Heart left ventricle (tissue), 16 donors: ENCODE results near the gene MTIF2. TPM values are rescaled to one million over a fixed set of nuclear protein-coding genes. Genes with fewer than 3 reads are reported as not detected.
"Not testable (repeated sequence)": the region's sequence is repeated elsewhere in the genome, so short reads cannot be mapped to it uniquely, and the experiment has no call there.

Experiments
- ATAC-seq, 4 donors: fragments of 200-7000 bp; cut with Tn5 transposase; one replicate each; pipeline ENCODE4 v1.9.1; 2020 to 2022; ENCODE audit warnings: moderate library complexity in 4 of 4, mild to moderate bottlenecking in 3 of 4, moderate number of reproducible peaks in 1 of 4
- DNase-seq, 5 donors: peaks; one replicate each; pipeline ENCODE4 v3.0.0-alpha.2; 2020
- H3K27ac ChIP-seq, 12 donors: fragments of 200-600 bp; sonication (generic) in 4 of 12; one replicate each; pipeline versions ENCODE4 v1.5.0 to v1.8.0; 2016 to 2022; ENCODE audit warnings: mild to moderate bottlenecking in 2 of 12
- H3K27me3 ChIP-seq, 9 donors: fragments of 200-600 bp; sonication (generic) in 2 of 9; one replicate each; pipeline versions ENCODE4 v1.5.1 to v1.8.0; 2016 to 2022; ENCODE audit warnings: mild to moderate bottlenecking in 3 of 9
- H3K36me3 ChIP-seq, 9 donors: fragments of 200-600 bp; sonication (generic) in 2 of 9; one replicate each; pipeline versions ENCODE4 v1.5.0 to v1.8.0; 2018 to 2022; ENCODE audit warnings: mild to moderate bottlenecking in 2 of 9
- H3K4me1 ChIP-seq, 12 donors: fragments of 200-600 bp; sonication (generic) in 4 of 12; one replicate each; pipeline versions ENCODE4 v1.5.0 to v1.8.0; 2016 to 2022; ENCODE audit warnings: mild to moderate bottlenecking in 3 of 12
- H3K4me3 ChIP-seq, 12 donors: fragments of 200-600 bp; sonication (generic) in 4 of 12; one replicate each; pipeline versions ENCODE4 v1.5.0 to v1.8.0; 2017 to 2022; ENCODE audit warnings: mild to moderate bottlenecking in 9 of 12, moderate library complexity in 4 of 12
- H3K9me3 ChIP-seq, 12 donors: fragments of 200-600 bp; sonication (generic) in 4 of 12; one replicate each; pipeline versions ENCODE4 v1.5.0 to v1.8.0; 2016 to 2022; ENCODE audit warnings: mild to moderate bottlenecking in 1 of 12
- CTCF ChIP-seq, 12 donors: fragments of 200-600 bp; sonication (generic) in 4 of 12; IDR thresholded peaks; one replicate each; pipeline versions ENCODE4 v1.5.0 to v1.8.0; 2018 to 2022; ENCODE audit warnings: antibody characterized with exemption in 12 of 12, mild to moderate bottlenecking in 5 of 12
- POLR2A ChIP-seq, 2 donors: fragments of 450-650 bp; IDR thresholded peaks; one replicate each; pipeline ENCODE4 v1.6.1; 2017; ENCODE audit warnings: antibody characterized with exemption in 2 of 2, mild to moderate bottlenecking in 2 of 2, moderate library complexity in 2 of 2
- WGBS, 4 donors: extraction: QIAGEN DNeasy Blood & Tissue Kit in 2 of 4; methylation state at CpG; one replicate each; pipeline versions ENCODE4 v1.1.5 to v1.1.7; 2013 to 2018; 5-methylcytosine and 5-hydroxymethylcytosine counted together
- intact Hi-C, 10 donors: fragments of 100-400 bp; cut with DNase I; formaldehyde crosslinking; loops; one replicate each; pipeline versions ENCODE4 v1.11.1 to v1.14.2; 2022
- polyA plus RNA-seq, 2 donors: library from polyadenylated mRNA; stranded (reverse); fragments of 200-250 nt; gene quantifications; one replicate each; pipeline ENCODE4 v1.2.3, GENCODE V29; 2013
- total RNA-seq, 9 donors: library from RNA; depleted of rRNA in 2 of 9; stranded (reverse); fragments of >200 nt in 2 of 9; fragmentation: NEBNext Ultra II Directional in 3 of 9; extraction: Animal tissue kit (Norgen Biotek cat#: 25700) in 3 of 9; gene quantifications; one replicate each; pipeline versions ENCODE4 v1.1.0 to v1.2.4, GENCODE V29; 2016 to 2023
- donor health status: ischemic (EF 13 %, LVEDD 7.1; RV severe dilation, severe dysfunction).
- donor health status: healthy with polysubstance abuse.
- donor health status: DM: no; HTN: yes; CAD: no.
- donor health status: DM: no; HTN: no; CAD: no.
- donor health status: ischemic (EF 25% LVEDD 6.9; RV normal size, moderate dysfunction).
- donor health status: ischemic (EF 25% LVEDD 5.7; RV mildly dilated, moderate dysfunction).
- donor health status: healthy.
- donor health status: DM: yes; HTN: yes; CAD: no.
- donor health status: ischemic (EF 35%, LVEDD 5.7; RV mildly dilated, moderate dysfunction).
- donor health status: nonischemic (EF 11% LVEDD 7.7; RV severe dilation, severe dysfunction).
- donor health status: DM: yes; HTN: yes; CAD: no.
- donor health status: PGD.
- donor health status: ischemic (EF 29% LVEDD 5.4; RV normal size, mild dysfunction).
- donor health status: nonischemic (EF 23%, LVEDD 6.1; RV moderate dilation, normal function).

Gene MTIF2
- total and polyA plus RNA-seq, 11 donors = 29.9 to 54.7 (median 45.5) TPM

- DNase-seq = no peak
- WGBS, 4 donors = 95 to 100% (median 98%) methylated on average over 3 of the region's 3 CpGs
- ATAC-seq = no peak
- no peaks in the 10 kb centered on the region for H3K27me3 ChIP-seq
- H3K9me3 ChIP-seq = no peaks in the 10 kb centered on the region
- H3K4me3 ChIP-seq = no peak overlapping the region
- H3K27ac ChIP-seq = no peak overlapping the region
- H3K4me1 ChIP-seq = peaks cover 0 to 47% (median 18%) of the 10 kb centered on the region in 12 donors
- no peak for TF ChIP-seq CTCF (IDR thresholded peaks at IDR 0.05)
- TF ChIP-seq POLR2A (IDR thresholded peaks at IDR 0.05) = no peak
- intact Hi-C loops = loop anchor here in 3 of 10 donors (5.0 kb wide), 2 partner anchors 37 to 187 kb away; partner anchors contain the start of genes MTIF2 (in 2 of the 3) and CCDC88A (in 1 of the 3)
- H3K36me3 ChIP-seq = peaks cover 0 to 22% (median 21%) of the 10 kb centered on the region in 9 donors
Observed at GRCh38 chr2:55230551-55230950, 38.5 kb downstream of the MTIF2 start.

GRCh38 chr2:55229221-55229620, 39.8 kb downstream of the MTIF2 start:
- Histone ChIP-seq H3K4me1 (peaks cover 0 to 39% (median 15%) of the 10 kb centered on the region in 12 donors), H3K9me3 (no peaks in the 10 kb centered on the region), H3K27ac (no peak overlapping the region), H3K36me3 (peaks cover 0 to 9% (median 8%) of the 10 kb centered on the region in 9 donors), H3K27me3 (no peaks in the 10 kb centered on the region), H3K4me3 (no peak overlapping the region)
- 68 to 89% (median 85%) methylated on average over 2 of the region's 2 CpGs for WGBS, 4 donors
- intact Hi-C loops = no loop called here
- ATAC-seq (no peak), DNase-seq (no peak)
- TF ChIP-seq CTCF (IDR thresholded peaks at IDR 0.05) (no peak), POLR2A (IDR thresholded peaks at IDR 0.05) (no peak)

GRCh38 chr2:55228226-55228563, 40.8 kb downstream of the MTIF2 start:
- ATAC-seq (no peak), DNase-seq (no peak)
- H3K27ac ChIP-seq = peak overlapping the region in 1 of 12 donors; percentile 56
- no peaks in the 10 kb centered on the region for H3K36me3 ChIP-seq
- no peak for TF ChIP-seq POLR2A (IDR thresholded peaks at IDR 0.05)
- TF ChIP-seq CTCF (IDR thresholded peaks at IDR 0.05) = no peak
- H3K4me3 ChIP-seq = no peak overlapping the region
- peaks cover 0 to 30% (median 6%) of the 10 kb centered on the region in 12 donors for H3K4me1 ChIP-seq
- no peaks in the 10 kb centered on the region for H3K9me3 ChIP-seq
- intact Hi-C loops = no loop called here
- H3K27me3 ChIP-seq = no peaks in the 10 kb centered on the region

- Histone ChIP-seq H3K27ac (peak overlapping the region in 1 of 12 donors; percentile 56), H3K4me1 (peaks cover 0 to 35% (median 7%) of the 10 kb centered on the region in 12 donors)
- H3K36me3 ChIP-seq, DNase-seq, intact Hi-C loops, H3K27me3 ChIP-seq, ATAC-seq, H3K9me3 ChIP-seq, H3K4me3 ChIP-seq: not testable (repeated sequence)
- 74 to 79% (median 76%) methylated on average over 7 of the region's 7 CpGs for WGBS, 4 donors
Observed at GRCh38 chr2:55227437-55228225, 41.4 kb downstream of the MTIF2 start.
